Lower leg skin (tissue), 4 donors: Measurements from ENCODE around the gene DOCK7. TPM values are rescaled to one million over a fixed set of nuclear protein-coding genes. Genes with fewer than 3 reads are reported as not detected.

ENCODE experiments used
- DNase-seq, 2 donors: peaks; one replicate each; pipeline ENCODE4 v3.0.0-alpha.2; 2019; ENCODE audit warnings: low spot score in 2 of 2
- H3K4me3 ChIP-seq: fragments of 200-600 bp; sonication (generic); 2 replicates; pipeline ENCODE4 v1.5.1; 2017; ENCODE audit warnings: mild to moderate bottlenecking, low read depth; ENCODE audit not compliant: poor library complexity, severe bottlenecking
- POLR2A ChIP-seq, 2 donors: fragments of 450-650 bp; IDR thresholded peaks; one replicate each; pipeline ENCODE4 v1.6.1; 2016 to 2017; ENCODE audit warnings: antibody characterized with exemption in 2 of 2, mild to moderate bottlenecking in 1 of 2, moderate library complexity in 1 of 2
- WGBS, 2 donors: methylation state at CpG; one replicate each; pipeline ENCODE4 v1.1.5; 2018; 5-methylcytosine and 5-hydroxymethylcytosine counted together
- intact Hi-C: fragments of 100-400 bp; cut with DNase I; formaldehyde crosslinking; loops from one replicate; pipeline ENCODE4 v1.15.0; 2023; ENCODE audit warnings: low total_unique reads
- total RNA-seq, 4 donors: library from RNA; depleted of rRNA; stranded (reverse); fragments of >200 nt; gene quantifications; one replicate each; pipeline ENCODE4 v1.1.0, GENCODE V29; 2016
- TF ChIP-seq, protein P1 (sequence below), 3 donors: fragments of 450-650 bp; IDR thresholded peaks; one replicate each; pipeline ENCODE4 v1.5.1; 2016; ENCODE audit warnings: antibody characterized with exemption in 3 of 3, mild to moderate bottlenecking in 3 of 3, moderate library complexity in 2 of 3

The DOCK7 gene
- total RNA-seq, 4 donors from 2014 or later, result 27.0 to 67.5 (median 29.4) TPM

DNA sequence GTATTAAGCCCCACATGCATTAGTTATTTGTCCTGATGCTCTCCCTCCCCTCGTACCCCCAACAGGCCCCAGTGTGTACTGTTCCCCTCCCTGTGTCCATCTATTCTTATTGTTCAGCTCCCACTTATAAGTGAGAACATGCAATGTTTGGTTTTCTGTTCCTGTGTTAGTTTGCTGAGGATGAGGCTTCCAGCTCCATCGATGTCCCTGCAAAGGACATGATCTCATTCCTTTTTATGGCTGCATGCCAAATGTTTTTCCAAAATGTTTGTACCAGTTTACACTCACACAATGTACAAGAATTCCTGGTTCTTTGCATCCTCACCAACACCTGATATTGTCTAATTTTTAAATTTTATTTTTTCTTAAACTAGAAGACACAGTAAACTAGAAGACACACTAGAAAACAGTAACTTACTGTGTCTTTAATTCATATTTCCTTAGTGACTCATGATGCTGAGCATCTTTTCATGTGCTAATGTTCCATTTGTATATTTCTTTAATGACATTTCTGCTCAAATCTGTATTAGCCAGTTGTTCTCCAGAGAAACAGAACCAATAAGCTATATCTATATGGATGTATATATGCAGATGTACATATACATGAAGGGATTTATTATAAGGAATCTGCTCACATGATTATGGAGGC is 270.7 kb downstream of the DOCK7 start:
- DNase-seq, result no peak
- 51 to 58% methylated on average over 2 of the region's 2 CpGs for WGBS, 2 donors
- TF ChIP-seq, protein P1, sequence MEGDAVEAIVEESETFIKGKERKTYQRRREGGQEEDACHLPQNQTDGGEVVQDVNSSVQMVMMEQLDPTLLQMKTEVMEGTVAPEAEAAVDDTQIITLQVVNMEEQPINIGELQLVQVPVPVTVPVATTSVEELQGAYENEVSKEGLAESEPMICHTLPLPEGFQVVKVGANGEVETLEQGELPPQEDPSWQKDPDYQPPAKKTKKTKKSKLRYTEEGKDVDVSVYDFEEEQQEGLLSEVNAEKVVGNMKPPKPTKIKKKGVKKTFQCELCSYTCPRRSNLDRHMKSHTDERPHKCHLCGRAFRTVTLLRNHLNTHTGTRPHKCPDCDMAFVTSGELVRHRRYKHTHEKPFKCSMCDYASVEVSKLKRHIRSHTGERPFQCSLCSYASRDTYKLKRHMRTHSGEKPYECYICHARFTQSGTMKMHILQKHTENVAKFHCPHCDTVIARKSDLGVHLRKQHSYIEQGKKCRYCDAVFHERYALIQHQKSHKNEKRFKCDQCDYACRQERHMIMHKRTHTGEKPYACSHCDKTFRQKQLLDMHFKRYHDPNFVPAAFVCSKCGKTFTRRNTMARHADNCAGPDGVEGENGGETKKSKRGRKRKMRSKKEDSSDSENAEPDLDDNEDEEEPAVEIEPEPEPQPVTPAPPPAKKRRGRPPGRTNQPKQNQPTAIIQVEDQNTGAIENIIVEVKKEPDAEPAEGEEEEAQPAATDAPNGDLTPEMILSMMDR (IDR thresholded peaks at IDR 0.05), result no peak
- TF ChIP-seq POLR2A (IDR thresholded peaks at IDR 0.05), result no peak
- intact Hi-C loops, result no loop called here
- no peak overlapping the region for H3K4me3 ChIP-seq

DNA sequence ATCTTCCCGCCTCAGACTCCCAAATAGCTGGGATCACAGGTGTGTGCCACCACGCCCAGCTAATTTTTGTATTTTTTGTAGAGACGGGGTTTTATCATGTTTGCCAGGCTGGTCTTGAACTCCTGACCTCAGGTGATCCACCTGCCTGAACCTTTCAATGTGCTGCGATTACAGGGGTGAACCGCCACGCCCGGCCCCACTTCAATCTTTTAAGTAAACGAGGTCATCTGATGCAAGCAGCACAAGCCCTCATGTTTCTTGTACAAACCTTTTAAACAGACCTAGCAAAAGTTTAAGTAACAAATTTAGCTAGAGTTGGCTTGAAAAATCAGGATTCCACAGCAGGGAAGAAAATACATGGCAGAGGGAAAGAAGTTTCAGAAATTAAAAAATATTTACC is 272.5 kb downstream of the DOCK7 start:
- no peak for DNase-seq
- intact Hi-C loops, result no loop called here
- no peak for TF ChIP-seq POLR2A (IDR thresholded peaks at IDR 0.05)
- TF ChIP-seq, protein P1 (IDR thresholded peaks at IDR 0.05), result no peak
- no peak overlapping the region for H3K4me3 ChIP-seq
- WGBS, 2 donors, result 90 to 92% methylated on average over 8 of the region's 8 CpGs

DNA sequence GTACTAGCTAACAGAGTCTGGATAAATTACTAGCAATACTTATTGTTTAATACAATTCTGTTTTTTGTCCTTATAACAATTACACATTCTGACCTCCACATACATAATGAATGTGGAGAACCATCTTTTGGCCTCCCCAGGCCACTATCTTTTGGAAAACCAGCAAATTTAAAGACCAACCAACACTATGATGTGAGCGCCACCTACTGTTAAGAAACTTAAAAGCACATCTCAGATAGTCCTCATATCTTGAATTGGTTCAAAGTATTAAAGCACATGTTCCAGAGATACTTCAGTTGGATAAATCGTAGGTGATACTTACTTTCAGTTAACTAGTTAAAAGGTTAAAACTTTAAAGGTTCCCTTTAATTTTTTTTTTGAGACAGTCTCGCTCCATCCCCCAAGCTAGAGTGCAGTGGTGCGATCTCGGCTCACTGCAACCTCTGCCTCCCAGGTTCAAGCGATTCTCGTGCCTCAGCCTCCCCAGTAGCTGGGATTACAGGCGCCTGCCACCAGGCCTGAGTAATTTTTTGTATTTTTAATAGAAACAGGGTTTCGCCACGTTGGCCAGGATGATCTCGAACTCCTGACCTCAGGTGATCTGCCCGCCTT is 280.7 kb downstream of the DOCK7 start:
- H3K4me3 ChIP-seq, result no peak overlapping the region
- DNase-seq, result no peak
- TF ChIP-seq, protein P1 (IDR thresholded peaks at IDR 0.05), result peak in 1 of 3 donors; percentile 34
- TF ChIP-seq POLR2A (IDR thresholded peaks at IDR 0.05), result no peak
- WGBS, 2 donors, result 70 to 72% methylated on average over 12 of the region's 12 CpGs
- intact Hi-C loops, result loop anchor here (5.0 kb wide), 1 partner anchor 230 kb away; no protein-coding TSS in a partner anchor

DNA sequence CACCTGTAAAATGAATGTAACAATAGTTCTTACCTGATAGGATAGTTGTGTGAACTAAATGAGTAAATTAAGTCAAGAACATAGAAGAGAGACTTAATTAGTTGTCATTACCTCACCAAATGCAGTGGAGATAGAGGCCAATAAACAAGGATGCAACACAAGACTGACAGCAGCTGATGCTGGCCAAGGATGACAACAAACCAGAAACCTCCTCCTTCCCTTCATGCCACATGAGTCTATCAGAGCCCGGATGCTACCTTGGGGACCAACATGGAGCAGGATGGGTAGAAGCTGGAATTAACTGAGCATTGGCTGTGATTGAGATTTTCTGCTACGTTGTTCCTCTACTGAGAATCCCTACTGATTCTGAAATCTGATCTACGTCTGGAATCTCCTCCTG is 281.6 kb downstream of the DOCK7 start:
- no peak for TF ChIP-seq POLR2A (IDR thresholded peaks at IDR 0.05)
- TF ChIP-seq, protein P1 (IDR thresholded peaks at IDR 0.05), result no peak
- intact Hi-C loops, result loop anchor here (5.0 kb wide), 1 partner anchor 229 kb away; no protein-coding TSS in a partner anchor
- no peak for DNase-seq
- no peak overlapping the region for H3K4me3 ChIP-seq
- WGBS, 2 donors, result 75 to 79% methylated on average over 3 of the region's 3 CpGs

DNA sequence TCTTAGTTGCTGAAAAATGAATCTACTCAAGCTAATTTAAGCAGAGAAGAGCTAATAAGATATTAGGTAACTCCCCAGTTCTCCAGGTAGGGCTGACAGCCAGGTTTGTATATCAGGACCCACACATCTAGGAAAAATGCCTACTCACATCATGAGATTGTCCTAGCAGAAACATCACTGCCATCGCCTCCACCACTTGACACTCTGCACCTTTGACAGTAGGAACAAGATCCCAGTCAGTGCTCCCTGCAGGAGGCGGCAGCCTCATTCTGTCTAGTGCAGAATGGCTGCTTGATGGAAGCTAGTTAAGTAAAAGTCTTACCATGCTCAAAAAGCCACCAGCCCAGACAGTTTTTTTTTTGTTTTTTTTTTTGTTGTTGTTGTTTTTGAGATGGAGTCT is 282.9 kb downstream of the DOCK7 start:
- TF ChIP-seq POLR2A (IDR thresholded peaks at IDR 0.05), result no peak
- TF ChIP-seq, protein P1 (IDR thresholded peaks at IDR 0.05), result no peak
- H3K4me3 ChIP-seq, result no peak overlapping the region
- intact Hi-C loops, result loop anchor here (5.0 kb wide), 1 partner anchor 228 kb away; no protein-coding TSS in a partner anchor
- DNase-seq, result no peak
- WGBS, 2 donors, result 91 to 93% methylated on average over 2 of the region's 2 CpGs

Other genes starting within 250 kb of the DOCK7 start
- not detected for gene ANGPTL3, start 90.9 kb downstream of the DOCK7 start, total RNA-seq
- 1 to 10 TPM; 2.3 to 4.8 (median 4.4) TPM for gene ATG4C, start 95.7 kb upstream of the DOCK7 start, total RNA-seq